GM23338 (cell line): ENCODE measurements around the gene PTCHD1. TPM values are rescaled to one million over a fixed set of nuclear protein-coding genes. Genes with fewer than 3 reads are reported as not detected.

ENCODE experiments used
- ATAC-seq: fragments of 200-7000 bp; cut with Tn5 transposase; 3 replicates; pipeline ENCODE4 v1.9.1; 2020
- DNase-seq: peaks from one replicate; pipeline ENCODE4 v3.0.0-alpha.2; 2015; ENCODE audit warnings: low spot score
- H2AFZ ChIP-seq: fragments of 200-600 bp; sonication (generic); 2 replicates; pipeline ENCODE4 v1.8.0; 2016; ENCODE audit warnings: antibody characterized with exemption, mild to moderate bottlenecking, moderate library complexity
- H3F3A ChIP-seq: fragments of 200-600 bp; sonication (generic); replicated peaks from 2 replicates; pipeline ENCODE4 v1.8.0; 2017; ENCODE audit warnings: antibody characterized with exemption, mixed run types, low read depth
- H3K27ac ChIP-seq: fragments of 200-600 bp; sonication (generic); 2 replicates; pipeline ENCODE4 v1.6.1; 2016; ENCODE audit warnings: low read depth
- H3K27me3 ChIP-seq: fragments of 200-600 bp; sonication (generic); 2 replicates; pipeline ENCODE4 v1.8.0; 2016; ENCODE audit warnings: mild to moderate bottlenecking, mixed run types, moderate library complexity; ENCODE audit not compliant: insufficient read depth
- H3K36me3 ChIP-seq: fragments of 200-600 bp; sonication (generic); 2 replicates; pipeline ENCODE4 v1.8.0; 2016; ENCODE audit warnings: mild to moderate bottlenecking; ENCODE audit not compliant: insufficient read depth
- H3K4me1 ChIP-seq: fragments of 200-600 bp; sonication (generic); 2 replicates; pipeline ENCODE4 v1.8.0; 2016; ENCODE audit warnings: mild to moderate bottlenecking, moderate library complexity; ENCODE audit not compliant: insufficient read depth
- H3K4me2 ChIP-seq: fragments of 200-600 bp; sonication (generic); 2 replicates; pipeline ENCODE4 v1.7.1; 2017; ENCODE audit warnings: mixed run types
- H3K4me3 ChIP-seq: fragments of 200-600 bp; sonication (generic); 2 replicates; pipeline ENCODE4 v1.6.1; 2016; ENCODE audit warnings: mixed run types
- H3K79me2 ChIP-seq: fragments of 200-600 bp; sonication (generic); replicated peaks from 2 replicates; pipeline ENCODE4 v1.8.0; 2017; ENCODE audit warnings: mild to moderate bottlenecking; ENCODE audit not compliant: insufficient read depth
- H3K9me2 ChIP-seq: fragments of 200-600 bp; sonication (generic); 2 replicates; pipeline ENCODE4 v1.8.0; 2017; ENCODE audit not compliant: insufficient read depth
- H4K20me1 ChIP-seq: fragments of 200-600 bp; sonication (generic); replicated peaks from 2 replicates; pipeline ENCODE4 v1.8.0; 2017; ENCODE audit warnings: mild to moderate bottlenecking; ENCODE audit not compliant: insufficient read depth
- H3K27ac Mint-ChIP-seq: 2 replicates; pipeline ENCODE4 v1.8.0; 2020; ENCODE audit warnings: inconsistent platforms, mild to moderate bottlenecking, moderate library complexity, mixed read lengths
- H3K27me3 Mint-ChIP-seq: 3 replicates; pipeline ENCODE4 v1.8.0; 2022; ENCODE audit warnings: low read depth, mild to moderate bottlenecking, moderate library complexity, mixed read lengths, inconsistent platforms; ENCODE audit not compliant: insufficient read depth, poor library complexity
- H3K36me3 Mint-ChIP-seq: 3 replicates; pipeline ENCODE4 v1.8.0; 2021; ENCODE audit warnings: low read depth, mild to moderate bottlenecking, inconsistent platforms, moderate library complexity, mixed read lengths
- H3K4me1 Mint-ChIP-seq: 3 replicates; pipeline ENCODE4 v1.8.0; 2020; ENCODE audit warnings: mild to moderate bottlenecking, inconsistent platforms, mixed read lengths
- H3K4me3 Mint-ChIP-seq: 3 replicates; pipeline ENCODE4 v1.8.0; 2021; ENCODE audit warnings: moderate library complexity, mild to moderate bottlenecking, inconsistent platforms, mixed read lengths
- H3K9me3 Mint-ChIP-seq: 3 replicates; pipeline ENCODE4 v1.8.0; 2020; ENCODE audit warnings: moderate library complexity, mild to moderate bottlenecking, inconsistent platforms, mixed read lengths
- CREB1 ChIP-seq: fragments of 250-450 bp; sonication (Bioruptor Pico); IDR thresholded peaks from 2 replicates; pipeline ENCODE4 v1.5.0; 2020; ENCODE audit warnings: low read depth, mild to moderate bottlenecking, moderate library complexity
- ETS1 ChIP-seq: IDR thresholded peaks from 2 replicates; pipeline ENCODE4 v1.6.1; 2016; ENCODE audit warnings: antibody characterized with exemption
- EZH2 ChIP-seq: fragments of 200-600 bp; sonication (generic); IDR thresholded peaks from one replicate; pipeline ENCODE4 v1.8.0; 2017; ENCODE audit warnings: antibody characterized with exemption, mild to moderate bottlenecking, low read depth; ENCODE audit not compliant: unreplicated experiment
- JUNB ChIP-seq: IDR thresholded peaks from one replicate; pipeline ENCODE4 v1.6.1; 2016; ENCODE audit warnings: antibody characterized with exemption; ENCODE audit not compliant: unreplicated experiment
- NANOG ChIP-seq: IDR thresholded peaks from 2 replicates; pipeline ENCODE4 v1.6.1; 2016; ENCODE audit warnings: antibody characterized with exemption, borderline replicate concordance
- STAT1 ChIP-seq: IDR thresholded peaks from one replicate; pipeline ENCODE4 v1.6.1; 2016; ENCODE audit warnings: antibody characterized with exemption; ENCODE audit not compliant: unreplicated experiment
- ZNF114 ChIP-seq: fragments of 250-450 bp; sonication (Bioruptor Pico); IDR thresholded peaks from 2 replicates; pipeline ENCODE4 v1.5.0; 2020; ENCODE audit warnings: mild to moderate bottlenecking, moderate library complexity
- ZNF462 ChIP-seq: fragments of 250-450 bp; sonication (Bioruptor Pico); IDR thresholded peaks from 2 replicates; pipeline ENCODE4 v1.5.0; 2020; ENCODE audit warnings: mild to moderate bottlenecking, moderate library complexity
- polyA plus RNA-seq: library from polyadenylated mRNA; unstranded; fragments of >200 nt; fragmentation: Nextera tagmentation; extraction: Ambion mirVana; gene quantifications from 2 replicates; pipeline ENCODE4 v1.2.1, GENCODE V29; 2016
- total RNA-seq: library from RNA; depleted of rRNA; stranded (reverse); fragments of >200 nt; shearing (Covaris generic); gene quantifications from 2 replicates; pipeline ENCODE4 v1.2.3, GENCODE V29; 2014

The PTCHD1 gene
- total and polyA plus RNA-seq, 2 experiments from 2014 or later = 1.5 to 1.9 TPM

- peak overlapping the region; percentile 88 for H3K4me2 ChIP-seq
- H3K36me3 ChIP-seq = no peaks in the 10 kb centered on the region
Observed at GRCh38 chrX:23332101-23332887, 2.4 kb upstream of the PTCHD1 start.

GRCh38 chrX:23332888-23333821, 1.5 kb upstream of the PTCHD1 start:
- H3K27ac ChIP-seq = no peak overlapping the region
- H3K4me1 Mint-ChIP-seq = peaks cover 20% of the 10 kb centered on the region
- no peaks in the 10 kb centered on the region for H3F3A ChIP-seq
- H3K4me3 ChIP-seq = peak overlapping the region; percentile 70
- H2AFZ ChIP-seq = no peak overlapping the region
- H4K20me1 ChIP-seq = no peaks in the 10 kb centered on the region; the same call in 1 of the 2 replicates
- H3K4me1 ChIP-seq = peaks cover 5% of the 10 kb centered on the region; the same call in 1 of the 2 replicates
- H3K9me2 ChIP-seq = no peaks in the 10 kb centered on the region
- no peaks in the 10 kb centered on the region for H3K79me2 ChIP-seq
- peak overlapping the region; percentile 83 for H3K4me3 Mint-ChIP-seq
- H3K27me3 ChIP-seq = peaks cover 49% of the 10 kb centered on the region
- H3K27me3 Mint-ChIP-seq = peaks cover 22% of the 10 kb centered on the region
- no peaks in the 10 kb centered on the region for H3K9me3 Mint-ChIP-seq
- no peaks in the 10 kb centered on the region for H3K36me3 ChIP-seq
- DNase-seq (peak; percentile 20), ATAC-seq (peak; percentile 32)
- H3K36me3 Mint-ChIP-seq = no peaks in the 10 kb centered on the region; the same call in 2 of the 3 replicates
- H3K27ac Mint-ChIP-seq = no peak overlapping the region
- H3K4me2 ChIP-seq = peak overlapping the region; percentile 88
- TF ChIP-seq EZH2 = no peak
- no peak for TF ChIP-seq STAT1
- TF ChIP-seq JUNB = no peak
- no peak for TF ChIP-seq CREB1 (CRISPR knock-in tag)
- TF ChIP-seq ZNF462 (CRISPR knock-in tag) = no peak
- TF ChIP-seq NANOG = no peak
- TF ChIP-seq ZNF114 (CRISPR knock-in tag) = no peak

More at GRCh38 chrX:23332101-23332887, 2.4 kb upstream of the PTCHD1 start:
- H3K4me3 ChIP-seq = peak overlapping the region; percentile 70
- no peaks in the 10 kb centered on the region for H3F3A ChIP-seq
- Mint-ChIP-seq H3K4me1 (peaks cover 13% of the 10 kb centered on the region), H3K9me3 (no peaks in the 10 kb centered on the region), H3K4me3 (peak overlapping the region; percentile 83), H3K27ac (no peak overlapping the region), H3K36me3 (no peaks in the 10 kb centered on the region; the same call in 2 of the 3 replicates), H3K27me3 (peaks cover 22% of the 10 kb centered on the region)
- H2AFZ ChIP-seq = peak overlapping the region; percentile 47; the same call in 1 of the 2 replicates
- H3K9me2 ChIP-seq = no peaks in the 10 kb centered on the region
- DNase-seq (peak; percentile 50), ATAC-seq (peak; percentile 6)
- TF ChIP-seq ETS1 (0 out of 2 replicates have a peak, but pooled peaks have one; percentile 19), EZH2 (no peak)
- H3K27ac ChIP-seq = no peak overlapping the region
- peaks cover 49% of the 10 kb centered on the region for H3K27me3 ChIP-seq
- no peaks in the 10 kb centered on the region; the same call in 1 of the 2 replicates for H3K4me1 ChIP-seq
- H3K79me2 ChIP-seq = no peaks in the 10 kb centered on the region
- no peaks in the 10 kb centered on the region; the same call in 1 of the 2 replicates for H4K20me1 ChIP-seq
